SJSA1 (cell line): ENCODE data around the gene EML4. TPM values are rescaled to one million over a fixed set of nuclear protein-coding genes. Genes with fewer than 3 reads are reported as not detected.

Source experiments
- DNase-seq, 2 experiments: peaks; one replicate each; pipeline ENCODE4 v3.0.0-alpha.2; 2015 to 2020; ENCODE audit warnings: low spot score in 2 of 2, low read depth in 1 of 2
- H3K27ac ChIP-seq: fragments of 250-450 bp; sonication (Bioruptor Pico); 2 replicates; pipeline ENCODE4 v1.5.1; 2020; ENCODE audit warnings: mild to moderate bottlenecking, moderate library complexity
- H3K27me3 ChIP-seq: fragments of 250-450 bp; sonication (Bioruptor Pico); replicated peaks from 2 replicates; pipeline ENCODE4 v1.5.1; 2020; ENCODE audit warnings: mild to moderate bottlenecking, moderate library complexity
- H3K36me3 ChIP-seq: fragments of 250-450 bp; sonication (Bioruptor Pico); 2 replicates; pipeline ENCODE4 v1.5.1; 2020; ENCODE audit warnings: mild to moderate bottlenecking
- H3K4me1 ChIP-seq: fragments of 250-450 bp; sonication (Bioruptor Pico); replicated peaks from 2 replicates; pipeline ENCODE4 v1.6.1; 2021; ENCODE audit warnings: mild to moderate bottlenecking
- H3K4me3 ChIP-seq: fragments of 250-450 bp; sonication (Bioruptor Pico); 2 replicates; pipeline ENCODE4 v1.5.1; 2020; ENCODE audit warnings: mild to moderate bottlenecking
- H3K9me3 ChIP-seq: fragments of 250-450 bp; sonication (Bioruptor Pico); replicated peaks from 2 replicates; pipeline ENCODE4 v1.5.1; 2020; ENCODE audit warnings: mild to moderate bottlenecking
- total RNA-seq: library from RNA; depleted of rRNA; stranded (reverse); fragments of >200 nt; shearing (Covaris generic); gene quantifications from 2 replicates; pipeline ENCODE4 v1.2.3, GENCODE V29; 2014

The EML4 gene
- total RNA-seq, 1 experiment from 2014 or later, result 78.5 TPM

DNA sequence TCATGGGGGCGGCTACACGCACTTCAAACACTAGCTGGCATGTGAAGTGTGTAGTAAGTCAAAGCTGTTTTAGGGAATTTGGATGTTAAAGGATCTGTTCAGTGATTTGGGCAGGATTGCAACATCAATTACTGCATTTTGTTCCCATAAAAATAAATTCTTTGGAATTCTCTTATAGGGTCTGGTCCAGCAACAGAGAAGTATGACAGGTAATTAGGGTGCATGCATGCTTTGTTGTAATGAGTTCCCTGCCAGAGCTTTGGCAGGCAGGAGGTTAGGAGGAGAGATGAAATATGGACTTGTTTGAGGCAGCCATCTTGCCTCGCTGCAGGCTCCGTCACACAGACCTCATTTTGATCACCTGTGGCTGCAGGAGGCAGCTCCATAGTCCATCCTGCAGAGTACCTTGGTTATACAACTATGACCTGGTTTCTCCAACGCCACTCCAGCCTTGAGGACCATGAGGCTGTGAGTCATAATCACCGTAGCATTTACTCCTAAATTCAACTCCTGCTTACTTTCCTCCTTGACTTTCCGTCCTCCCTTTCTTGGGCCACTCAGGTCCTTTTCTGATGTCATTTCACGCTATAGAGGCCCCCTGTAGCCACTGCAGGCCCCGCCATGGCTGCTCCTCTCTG lies 26.5 kb upstream of the EML4 start:
- peaks cover 46% of the 10 kb centered on the region for H3K4me1 ChIP-seq
- H3K27me3 ChIP-seq, result no peaks in the 10 kb centered on the region
- no peak overlapping the region for H3K4me3 ChIP-seq
- DNase-seq, result peak in 1 of 2 experiments; percentile 28
- no peaks in the 10 kb centered on the region for H3K9me3 ChIP-seq
- no peaks in the 10 kb centered on the region for H3K36me3 ChIP-seq
- H3K27ac ChIP-seq, result peak overlapping the region; percentile 92

DNA sequence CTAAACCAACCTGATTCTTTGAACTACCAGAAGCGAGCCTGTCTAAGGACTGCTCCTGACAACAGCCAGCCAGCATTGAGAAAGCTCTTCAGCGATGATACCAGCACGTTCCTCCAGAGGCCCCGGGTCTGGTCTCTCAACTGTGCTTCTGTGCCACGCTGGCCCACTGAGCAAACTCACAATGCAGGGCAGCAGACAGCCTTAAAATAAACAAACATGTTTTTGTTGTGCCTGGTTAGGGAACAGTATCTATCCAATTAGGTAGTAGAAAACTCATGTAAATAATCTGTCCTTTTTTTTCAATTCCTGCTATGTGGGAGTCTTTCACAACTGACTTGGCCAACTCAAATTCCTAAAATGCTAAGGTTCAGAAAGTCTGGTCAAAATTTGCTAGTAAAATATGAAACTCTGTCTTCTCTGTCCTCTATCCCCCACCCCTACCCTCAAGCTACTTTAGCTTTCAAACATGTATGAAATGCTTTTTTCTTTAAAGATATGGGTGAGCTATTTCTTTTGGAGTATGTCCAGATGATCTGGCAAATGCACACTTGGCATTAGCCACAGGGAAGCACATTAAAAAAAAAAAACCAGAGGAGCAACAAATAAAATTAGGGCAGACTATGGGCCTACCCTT lies 21.4 kb upstream of the EML4 start:
- Histone ChIP-seq H3K4me3 (no peak overlapping the region), H3K27ac (no peak overlapping the region), H3K36me3 (no peaks in the 10 kb centered on the region), H3K4me1 (peaks cover 11% of the 10 kb centered on the region), H3K27me3 (no peaks in the 10 kb centered on the region), H3K9me3 (no peaks in the 10 kb centered on the region)
- DNase-seq, result peak in 1 of 2 experiments; percentile 43

DNA sequence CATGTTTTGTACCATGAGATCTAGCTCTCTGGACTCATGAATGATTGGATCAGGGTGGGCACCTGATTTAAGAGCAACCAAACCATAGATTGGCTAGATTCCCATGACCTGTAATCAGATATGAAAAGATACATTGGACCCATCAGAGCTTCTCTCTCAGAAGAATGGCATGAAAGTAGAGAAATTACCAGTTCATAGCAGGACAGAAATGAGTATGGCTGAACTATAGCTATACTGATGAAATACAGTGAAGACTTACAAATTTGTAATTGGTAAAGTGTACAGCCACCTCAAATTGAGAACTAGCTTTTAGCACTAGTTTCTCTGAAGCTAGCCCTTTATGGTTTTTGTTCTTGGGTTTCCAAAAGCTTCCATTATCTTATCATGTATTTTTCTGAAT lies 19.0 kb upstream of the EML4 start:
- Histone ChIP-seq H3K27ac (no peak overlapping the region), H3K9me3 (no peaks in the 10 kb centered on the region), H3K4me3 (no peak overlapping the region), H3K27me3 (no peaks in the 10 kb centered on the region), H3K36me3 (no peaks in the 10 kb centered on the region), H3K4me1 (peaks cover 8% of the 10 kb centered on the region)
- no peak for DNase-seq

DNA sequence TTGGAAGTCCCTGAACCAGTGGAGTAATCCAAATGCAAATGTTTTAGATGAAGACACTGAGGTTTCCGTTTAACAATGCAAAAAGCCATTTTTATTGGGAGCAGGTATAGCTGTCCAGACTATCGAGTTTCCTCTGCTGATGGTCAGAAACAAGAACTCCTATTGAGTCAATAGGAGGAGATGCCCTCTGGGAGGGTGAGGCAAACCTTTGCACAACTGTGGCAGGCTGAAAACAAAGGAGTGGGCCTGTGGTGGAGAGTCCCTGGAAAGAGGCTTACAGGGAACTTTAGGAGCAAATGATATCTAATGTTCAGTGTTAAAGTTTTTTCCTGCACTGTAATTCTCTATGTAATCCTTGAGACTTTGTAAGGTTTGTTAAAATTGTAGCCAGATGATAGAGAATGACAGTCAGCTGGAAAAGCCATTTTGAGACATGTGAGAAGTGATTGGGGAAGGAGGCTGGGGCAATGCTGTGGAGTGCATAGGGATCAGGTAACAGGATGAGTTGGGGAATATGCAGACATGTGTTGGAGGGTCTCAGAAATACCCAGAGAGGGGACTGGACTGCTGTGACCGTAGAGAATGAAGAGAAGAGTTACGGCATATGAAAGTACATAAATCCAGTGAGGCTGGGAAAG lies 15.1 kb upstream of the EML4 start:
- Histone ChIP-seq H3K27me3 (no peaks in the 10 kb centered on the region), H3K9me3 (no peaks in the 10 kb centered on the region), H3K4me1 (no peaks in the 10 kb centered on the region), H3K4me3 (no peak overlapping the region), H3K36me3 (no peaks in the 10 kb centered on the region), H3K27ac (no peak overlapping the region)
- no peak for DNase-seq

DNA sequence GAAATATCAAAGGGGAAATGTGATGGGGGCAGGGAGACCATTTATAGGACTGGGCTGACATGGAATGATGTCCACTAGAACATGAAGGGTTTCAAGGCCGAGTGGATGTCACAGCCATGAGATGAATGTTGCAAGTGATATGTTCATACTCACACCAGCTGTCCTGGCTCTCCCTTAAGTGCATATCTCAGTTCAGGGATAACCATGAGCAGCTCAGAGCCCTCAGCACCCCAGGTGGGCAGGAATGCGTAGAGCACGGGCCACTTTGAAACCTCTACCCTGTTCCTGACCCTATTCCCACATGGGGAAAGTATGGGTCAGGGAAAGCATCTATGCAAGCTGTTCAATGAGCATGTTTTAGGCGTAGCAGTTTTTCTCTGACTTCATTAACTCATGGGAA lies 12.4 kb upstream of the EML4 start:
- no peaks in the 10 kb centered on the region for H3K36me3 ChIP-seq
- no peaks in the 10 kb centered on the region for H3K27me3 ChIP-seq
- no peaks in the 10 kb centered on the region for H3K9me3 ChIP-seq
- no peak overlapping the region for H3K4me3 ChIP-seq
- no peaks in the 10 kb centered on the region for H3K4me1 ChIP-seq
- H3K27ac ChIP-seq, result no peak overlapping the region
- DNase-seq, result no peak

DNA sequence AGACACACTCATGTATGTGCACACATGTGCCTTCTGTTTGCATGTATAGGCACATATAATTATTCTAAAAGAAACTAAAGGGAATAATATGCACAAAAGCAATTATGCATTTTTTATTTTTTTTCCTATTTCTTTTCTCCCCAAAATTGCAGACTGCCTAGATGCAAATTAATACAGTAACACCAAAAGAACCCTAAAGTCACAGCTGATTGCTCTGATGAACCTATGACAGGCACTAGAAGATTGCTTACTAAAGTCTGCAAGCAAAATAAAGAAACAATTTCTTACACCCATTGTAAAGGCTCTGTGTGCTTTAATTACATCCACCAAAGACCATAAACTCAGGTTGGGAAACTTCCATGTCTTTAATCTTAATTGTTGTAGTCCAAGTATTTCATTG lies 7.7 kb upstream of the EML4 start:
- Histone ChIP-seq H3K4me1 (no peaks in the 10 kb centered on the region), H3K27ac (no peak overlapping the region), H3K9me3 (no peaks in the 10 kb centered on the region), H3K36me3 (no peaks in the 10 kb centered on the region), H3K27me3 (no peaks in the 10 kb centered on the region), H3K4me3 (no peak overlapping the region)
- DNase-seq, result no peak

DNA sequence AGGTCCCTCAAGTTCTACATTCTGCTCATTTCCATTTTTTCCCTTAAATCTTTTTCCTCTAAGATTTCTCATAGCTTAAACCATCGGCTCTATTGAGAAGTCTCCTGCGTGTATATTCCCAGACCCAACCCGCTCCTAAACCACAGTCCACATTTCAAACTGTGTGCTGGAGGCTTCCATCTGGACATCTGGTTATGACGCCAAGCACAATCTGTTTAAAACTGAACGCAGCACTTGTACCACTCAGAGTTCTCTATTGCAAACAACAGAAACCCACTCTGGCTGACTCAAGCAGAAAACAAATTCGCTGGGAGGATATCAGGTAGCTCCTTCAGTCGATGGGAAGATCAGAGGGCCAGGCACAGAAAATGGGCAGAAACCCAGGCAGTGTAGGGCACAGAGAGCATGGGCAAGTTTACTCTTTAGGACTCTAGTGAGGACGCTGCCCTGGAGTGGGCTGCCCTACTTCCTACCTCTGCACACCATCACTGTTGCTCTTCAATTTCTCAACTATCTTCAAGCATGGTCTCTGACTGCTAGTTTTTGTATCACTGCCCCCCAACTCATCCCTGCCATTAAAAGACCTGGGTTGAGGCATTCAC lies 5.6 kb upstream of the EML4 start:
- DNase-seq, result no peak
- H3K27ac ChIP-seq, result no peak overlapping the region

DNA sequence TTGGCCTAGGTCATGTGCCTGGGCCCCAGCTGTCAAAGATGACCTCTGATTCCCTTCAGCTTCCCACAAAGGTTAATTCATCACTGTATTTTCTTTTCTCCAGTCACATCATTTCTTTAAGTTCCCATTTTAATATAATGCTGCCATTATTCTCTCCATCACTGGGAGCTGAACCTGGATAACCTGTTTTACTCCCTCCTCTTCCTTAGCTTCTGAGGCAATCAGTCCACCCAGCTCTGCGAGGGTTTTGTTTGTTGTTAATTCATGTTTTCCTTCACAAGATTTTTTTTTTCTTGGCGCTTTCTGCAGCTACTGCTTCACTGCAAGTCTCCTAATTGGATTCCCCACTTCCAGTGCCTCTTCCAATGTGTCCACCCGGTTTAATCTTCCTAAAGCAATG lies 5.1 kb upstream of the EML4 start:
- H3K27me3 ChIP-seq, result no peaks in the 10 kb centered on the region
- peaks cover 10% of the 10 kb centered on the region for H3K4me1 ChIP-seq
- no peaks in the 10 kb centered on the region for H3K9me3 ChIP-seq
- no peak overlapping the region for H3K4me3 ChIP-seq
- no peaks in the 10 kb centered on the region for H3K36me3 ChIP-seq
- DNase-seq, result no peak
- no peak overlapping the region for H3K27ac ChIP-seq

More for the DNA sequence above, 5.6 kb upstream of the EML4 start:
- H3K4me1 ChIP-seq, result peaks cover 5% of the 10 kb centered on the region
- H3K36me3 ChIP-seq, result no peaks in the 10 kb centered on the region
- H3K9me3 ChIP-seq, result no peaks in the 10 kb centered on the region
- no peak overlapping the region for H3K4me3 ChIP-seq
- no peaks in the 10 kb centered on the region for H3K27me3 ChIP-seq

DNA sequence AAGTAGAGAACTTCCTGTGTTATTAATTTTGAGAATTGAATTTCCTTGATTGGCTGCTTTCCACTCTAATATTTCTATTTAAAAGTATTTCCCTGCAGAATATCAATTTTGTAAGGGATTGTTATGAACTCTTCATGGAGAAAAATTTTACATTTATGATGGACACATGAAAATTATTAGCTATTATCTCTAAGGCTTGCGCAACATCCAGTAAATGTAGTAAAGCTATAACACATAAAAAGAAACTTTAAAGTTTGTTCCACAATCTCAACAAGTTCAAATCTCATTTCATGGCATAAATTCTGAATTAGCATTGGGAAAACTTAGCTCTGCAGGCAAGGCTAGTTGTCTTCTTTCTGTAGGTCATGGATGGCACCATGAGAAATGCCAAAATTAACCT lies 4.2 kb upstream of the EML4 start:
- no peak overlapping the region for H3K4me3 ChIP-seq
- peaks cover 5% of the 10 kb centered on the region for H3K36me3 ChIP-seq
- no peak for DNase-seq
- H3K4me1 ChIP-seq, result peaks cover 10% of the 10 kb centered on the region
- no peaks in the 10 kb centered on the region for H3K27me3 ChIP-seq
- H3K9me3 ChIP-seq, result no peaks in the 10 kb centered on the region
- no peak overlapping the region for H3K27ac ChIP-seq

DNA sequence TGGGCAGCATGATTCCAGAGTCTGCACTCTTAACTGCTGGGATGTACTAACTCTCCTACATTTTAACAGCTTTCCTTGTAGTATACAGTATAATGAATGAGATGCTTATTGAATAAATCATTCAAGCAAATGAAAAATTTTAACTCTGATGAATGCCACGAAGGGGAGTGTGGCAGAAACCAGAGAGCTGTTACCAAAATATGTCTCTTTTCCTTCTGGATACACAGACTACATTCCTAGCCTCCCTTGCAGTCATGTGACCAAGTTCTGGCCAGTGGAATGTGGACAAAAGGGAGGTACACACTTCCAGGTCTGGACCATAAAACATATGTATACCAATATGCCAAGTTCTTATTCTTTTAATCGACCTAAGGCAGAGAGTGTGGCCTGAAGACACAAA lies 1.7 kb upstream of the EML4 start:
- no peaks in the 10 kb centered on the region for H3K9me3 ChIP-seq
- H3K4me1 ChIP-seq, result peaks cover 28% of the 10 kb centered on the region
- DNase-seq, result no peak
- no peak overlapping the region for H3K4me3 ChIP-seq
- no peaks in the 10 kb centered on the region for H3K27me3 ChIP-seq
- H3K27ac ChIP-seq, result no peak overlapping the region
- peaks cover 15% of the 10 kb centered on the region for H3K36me3 ChIP-seq

DNA sequence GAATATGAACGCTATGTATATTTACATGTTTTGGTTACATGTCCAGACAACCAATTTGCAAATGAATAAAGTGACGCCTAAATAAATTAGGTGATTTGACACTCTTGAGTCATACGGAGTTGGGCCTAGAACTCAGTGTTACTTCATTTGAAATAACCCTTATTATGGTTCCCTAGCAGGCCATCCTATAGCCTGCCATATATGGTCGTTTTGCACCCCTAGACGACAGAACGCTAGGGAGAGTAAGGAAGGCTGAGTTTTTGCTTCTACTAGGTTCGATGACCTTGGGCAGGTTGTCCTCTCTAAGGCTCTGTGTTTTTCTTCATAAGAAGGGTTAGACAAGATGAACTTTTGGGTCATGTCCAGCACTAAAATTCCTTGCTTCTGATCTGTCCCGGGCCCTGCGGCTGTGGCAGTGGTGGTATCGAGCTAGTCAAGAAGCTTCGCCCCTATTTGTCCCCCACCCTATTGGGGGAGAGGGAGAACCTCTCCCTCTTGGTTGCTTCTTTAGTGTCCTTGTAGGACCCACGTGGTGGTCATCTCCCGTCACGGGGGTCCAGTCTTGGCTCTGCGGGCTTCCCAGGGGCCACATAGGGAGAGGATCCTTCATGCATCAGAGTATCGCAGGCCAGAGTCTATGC lies 574 bp upstream of the EML4 start:
- peak overlapping the region; percentile 95 for H3K4me3 ChIP-seq

DNA sequence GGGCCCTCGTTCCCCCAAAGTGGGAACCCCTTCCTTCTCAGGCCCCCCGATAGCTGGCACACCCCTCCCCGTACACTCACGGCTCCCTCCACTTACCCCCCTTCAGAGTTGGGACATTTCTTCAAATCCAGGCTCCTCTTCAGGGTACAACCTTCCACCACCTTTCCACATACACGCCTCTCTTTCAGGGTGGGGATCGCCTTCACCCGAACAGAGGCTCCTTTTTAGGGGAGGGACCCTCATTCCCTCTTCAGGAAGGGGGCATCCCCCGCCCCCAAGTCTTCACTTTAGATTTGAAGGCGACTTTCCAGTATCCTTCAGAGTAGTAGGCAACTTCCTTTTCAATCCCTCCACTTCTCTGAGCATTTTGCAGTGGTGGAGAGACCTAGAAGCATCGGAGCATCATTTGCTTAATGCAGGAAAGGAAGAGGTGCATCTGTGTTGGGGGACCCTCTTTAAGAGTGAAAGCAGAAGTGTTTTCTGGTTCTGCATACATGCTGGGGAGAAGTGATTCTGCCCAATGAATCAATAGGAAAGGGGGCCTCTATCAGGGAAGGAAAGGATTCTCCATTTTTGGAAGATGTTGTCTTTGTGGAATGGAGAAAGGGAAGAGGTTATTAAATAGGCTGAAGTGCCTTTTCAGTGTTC lies 845 bp downstream of the EML4 start:
- Histone ChIP-seq H3K27me3 (no peaks in the 10 kb centered on the region), H3K4me3 (peak overlapping the region; percentile 95), H3K36me3 (peaks cover 15% of the 10 kb centered on the region), H3K4me1 (peaks cover 28% of the 10 kb centered on the region), H3K27ac (peak overlapping the region; percentile 78), H3K9me3 (no peaks in the 10 kb centered on the region)
- DNase-seq, result peak in 1 of 2 experiments; percentile 31

More for the DNA sequence above, 574 bp upstream of the EML4 start:
- H3K27ac ChIP-seq, result 0 out of 2 replicates have a peak overlapping the region, but pooled peaks have one; percentile 15
- no peaks in the 10 kb centered on the region for H3K9me3 ChIP-seq
- no peak for DNase-seq
- peaks cover 28% of the 10 kb centered on the region for H3K4me1 ChIP-seq
- no peaks in the 10 kb centered on the region for H3K27me3 ChIP-seq
- H3K36me3 ChIP-seq, result peaks cover 15% of the 10 kb centered on the region

DNA sequence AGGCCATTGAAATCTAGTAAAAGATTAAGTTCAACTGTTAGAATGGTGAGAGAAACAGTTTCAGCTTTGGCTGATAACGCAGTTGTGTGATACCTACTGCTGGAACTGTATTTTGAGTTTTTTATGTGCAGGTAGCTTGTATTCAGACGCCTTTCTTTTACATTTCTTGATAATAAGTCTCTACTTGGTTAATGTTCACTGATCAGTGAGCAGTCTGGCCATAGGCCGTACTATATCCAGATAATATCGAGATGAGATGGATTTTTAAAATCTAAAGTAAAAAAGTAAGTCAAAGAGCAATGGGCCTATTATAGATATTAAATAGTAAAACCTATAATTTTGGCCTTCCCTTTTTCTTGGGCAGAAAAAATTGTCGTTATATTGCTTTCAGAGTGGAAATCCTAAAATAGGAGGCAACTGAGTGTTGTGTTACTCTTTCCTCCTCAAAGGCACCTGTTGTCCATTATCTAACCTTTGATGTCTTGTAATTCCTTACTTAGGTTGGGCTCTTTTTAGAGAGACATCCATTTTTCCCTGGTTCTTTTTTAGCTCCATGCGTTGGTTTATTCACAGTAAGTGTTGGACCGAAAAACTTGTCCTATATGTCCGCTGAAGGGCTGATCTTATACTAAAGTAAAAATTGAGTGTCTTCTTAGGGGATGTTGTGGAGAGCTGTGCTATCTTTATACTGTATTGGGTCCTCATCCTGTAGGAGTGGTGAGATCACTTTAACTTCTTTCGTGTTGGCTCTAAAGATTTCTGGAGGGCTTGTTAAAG lies 1.7 kb downstream of the EML4 start:
- Histone ChIP-seq H3K4me1 (peaks cover 28% of the 10 kb centered on the region), H3K27ac (no peak overlapping the region), H3K36me3 (peaks cover 15% of the 10 kb centered on the region), H3K9me3 (no peaks in the 10 kb centered on the region), H3K27me3 (no peaks in the 10 kb centered on the region), H3K4me3 (peak overlapping the region; percentile 95)
- DNase-seq, result no peak
